Measurements from ENCODE around the gene ZNF134.
A peak's percentile ranks its signal among the peaks of the same experiment; 100 is the strongest.

The ZNF134 gene

DNA sequence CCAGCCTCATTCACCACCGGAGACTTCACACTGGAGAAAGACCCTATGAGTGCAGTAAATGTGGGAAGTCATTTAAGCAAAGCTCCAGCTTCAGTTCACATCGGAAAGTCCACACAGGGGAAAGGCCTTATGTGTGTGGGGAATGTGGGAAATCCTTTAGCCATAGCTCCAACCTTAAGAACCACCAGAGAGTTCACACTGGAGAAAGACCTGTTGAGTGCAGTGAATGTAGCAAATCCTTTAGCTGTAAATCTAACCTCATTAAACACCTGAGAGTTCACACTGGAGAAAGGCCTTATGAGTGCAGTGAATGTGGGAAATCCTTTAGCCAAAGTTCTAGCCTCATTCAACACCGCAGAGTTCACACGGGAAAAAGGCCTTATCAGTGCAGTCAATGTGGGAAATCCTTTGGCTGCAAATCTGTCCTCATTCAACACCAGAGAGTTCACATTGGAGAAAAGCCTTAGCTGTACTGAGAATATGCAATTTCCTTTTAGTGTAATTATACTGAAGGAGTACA lies 27.7 kb downstream of the ZNF134 start:
- DNase-seq (ENCODE audit: low spot score), result no peak

GRCh38 chr19:57642396-57643046 lies 28.5 kb downstream of the ZNF134 start:
- DNase-seq (ENCODE audit: low spot score), result no peak

GRCh38 chr19:57643734-57644133 lies 29.7 kb downstream of the ZNF134 start:
- DNase-seq (ENCODE audit: low spot score), result no peak

- no peak for DNase-seq (ENCODE audit: low spot score)
These were observed 34.4 kb downstream of the ZNF134 start for GRCh38 chr19:57648331-57649003.

DNA sequence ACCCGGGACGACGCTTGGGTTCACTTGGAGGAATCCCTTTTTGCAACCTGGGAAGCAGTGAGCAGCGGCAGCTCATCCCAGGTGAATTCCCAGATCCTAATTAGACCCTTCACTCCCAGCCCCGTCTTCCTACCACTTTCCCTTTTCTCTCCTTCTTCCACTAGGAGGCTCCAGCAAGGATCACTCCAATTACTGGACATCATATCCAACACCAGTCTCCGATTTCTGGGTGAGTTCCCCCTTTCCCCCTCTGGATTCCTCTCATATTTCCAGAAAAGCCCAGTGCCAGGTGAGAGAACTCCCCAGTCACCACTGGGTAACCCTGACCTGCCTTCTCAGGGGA lies 37.6 kb downstream of the ZNF134 start:
- DNase-seq (ENCODE audit: low spot score), result no peak

GRCh38 chr19:57653689-57654088 lies 39.6 kb downstream of the ZNF134 start:
- DNase-seq (ENCODE audit: low spot score), result no peak

DNA sequence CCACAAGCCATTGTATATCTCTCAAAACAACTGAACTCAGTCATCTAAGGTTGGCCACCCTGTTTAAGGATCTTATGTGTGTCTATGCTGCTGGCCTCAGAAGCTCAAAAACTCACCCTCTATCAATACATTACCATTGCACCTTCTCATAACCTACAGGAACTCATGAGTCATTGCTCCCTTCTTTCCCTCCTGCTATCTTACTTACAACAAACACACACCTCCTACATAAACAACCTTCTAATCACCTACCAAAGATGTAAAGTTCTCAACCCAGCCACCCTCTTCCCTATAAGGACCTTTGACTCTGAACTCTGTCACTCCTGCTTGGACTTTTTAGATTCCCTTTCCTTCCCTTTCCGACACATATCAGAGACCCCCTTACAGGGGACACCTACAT lies 41.4 kb downstream of the ZNF134 start:
- DNase-seq (ENCODE audit: low spot score), result no peak

DNA sequence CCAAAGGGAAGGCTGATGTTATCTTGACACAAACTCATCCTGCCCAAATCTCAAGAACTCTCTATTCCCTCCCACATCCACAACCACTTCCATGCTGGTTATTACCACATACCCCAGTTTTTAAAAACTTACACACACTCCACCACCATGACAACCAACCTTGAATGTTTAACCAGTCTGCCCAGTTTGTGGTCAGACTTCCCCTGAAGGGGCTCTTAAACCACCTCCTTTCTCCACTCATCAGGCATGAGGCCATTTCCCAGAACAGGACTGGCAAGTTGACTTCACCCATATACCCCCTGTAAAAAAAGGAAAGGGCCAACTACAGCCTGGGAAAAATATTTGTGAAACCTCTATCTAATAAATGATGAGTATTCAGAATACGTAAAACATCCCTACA lies 42.3 kb downstream of the ZNF134 start:
- DNase-seq (ENCODE audit: low spot score), result no peak

GRCh38 chr19:57664269-57665127 lies 50.5 kb downstream of the ZNF134 start:
- DNase-seq (ENCODE audit: low spot score), result peak; percentile 3

DNA sequence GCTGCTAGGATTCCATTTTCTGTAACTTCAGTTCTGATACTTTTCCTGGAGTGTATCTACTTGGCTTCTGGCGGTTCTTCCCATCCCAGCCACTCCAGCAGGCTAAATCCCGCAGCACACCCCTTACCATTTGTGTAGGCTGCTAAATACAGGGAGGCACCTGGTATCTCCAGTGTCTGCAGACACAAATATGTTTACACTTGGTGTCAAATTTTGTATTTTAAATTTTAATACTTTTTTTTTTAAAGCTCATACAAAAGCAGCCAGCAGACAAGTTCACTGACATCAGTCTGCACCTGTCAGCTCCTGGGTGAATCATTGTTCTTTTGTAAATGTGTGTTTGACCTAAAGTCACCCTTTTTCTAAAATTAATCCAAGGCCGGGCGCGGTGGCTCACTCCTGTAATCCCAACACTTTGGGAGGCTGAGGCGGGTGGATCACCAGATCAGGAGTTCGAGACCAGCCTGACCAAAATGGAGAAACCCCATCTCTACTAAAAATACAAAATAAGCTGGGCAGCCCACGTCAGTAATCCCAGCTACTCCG lies 51.3 kb downstream of the ZNF134 start:
- no peak for DNase-seq (ENCODE audit: low spot score)

- no peak for DNase-seq (ENCODE audit: low spot score)
These were observed 53.2 kb downstream of the ZNF134 start for GRCh38 chr19:57667228-57667627.

GRCh38 chr19:57668635-57669034 lies 54.6 kb downstream of the ZNF134 start, which contains the start of gene ZSCAN4:
Gene ZSCAN4, plus strand, starts transcription at chr19:57668935. Its CDS starts 7,211 bp downstream, at chr19:57676146.
- DNase-seq (ENCODE audit: low spot score), result no peak

DNA sequence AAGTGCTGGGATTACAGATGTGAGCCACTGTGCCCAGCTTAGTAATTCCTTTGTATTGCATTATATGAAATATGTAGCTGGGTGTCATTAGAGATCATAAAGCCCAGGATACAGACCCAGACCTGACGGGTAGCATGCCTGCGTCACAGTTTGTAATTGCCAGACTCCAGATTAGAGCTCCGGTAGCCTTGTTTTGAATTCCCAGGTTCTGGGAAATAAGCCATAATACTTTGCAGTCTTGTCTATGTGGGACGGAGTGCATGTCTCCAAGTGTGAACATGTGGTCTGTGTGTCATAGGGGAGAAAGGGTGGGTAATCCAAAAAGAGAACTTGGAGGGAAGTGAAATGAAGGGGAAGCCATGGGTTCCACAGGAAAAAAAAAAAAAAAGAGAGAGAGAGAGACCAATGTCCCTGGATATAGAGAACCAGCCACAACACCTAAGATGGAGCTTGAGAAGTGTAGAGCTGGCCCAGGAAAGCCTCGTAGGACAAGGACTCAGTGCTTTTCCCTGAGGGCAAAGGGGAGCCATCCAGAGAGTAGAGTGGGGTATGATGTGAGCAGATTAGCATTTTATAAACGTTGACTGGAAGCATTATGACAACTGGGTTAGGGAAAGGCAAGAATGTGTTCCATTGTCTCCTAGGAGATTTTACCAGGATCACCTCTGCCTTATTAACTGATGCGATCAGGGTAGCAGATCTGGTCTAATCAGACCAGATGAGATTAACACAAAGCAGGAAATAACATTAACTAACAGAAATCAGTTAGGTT lies 57.3 kb downstream of the ZNF134 start:
- DNase-seq (ENCODE audit: low spot score), result no peak

DNA sequence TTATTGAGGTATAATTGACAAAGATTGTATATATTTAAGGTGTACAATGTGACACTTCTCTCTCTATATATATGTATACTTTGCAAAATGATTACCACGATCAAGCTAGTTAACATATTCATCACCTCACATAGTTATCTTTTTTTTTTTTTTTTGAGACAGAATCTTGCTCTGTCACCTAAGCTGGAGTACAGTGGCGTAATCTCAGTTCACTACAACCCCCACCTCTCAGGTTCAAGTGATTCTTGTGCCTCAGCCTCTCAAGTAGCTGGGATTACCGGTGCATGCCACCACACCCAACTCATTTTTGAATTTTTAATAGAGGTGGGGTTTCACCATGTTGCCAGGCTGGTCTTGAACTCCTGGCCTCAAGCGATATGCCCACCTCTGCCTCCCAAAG lies 58.4 kb downstream of the ZNF134 start:
- no peak for DNase-seq (ENCODE audit: low spot score)

Measured in kidney capillary endothelial cell (primary cell).